Activated CD8-positive, alpha-beta memory T cell treated with anti-CD3 and anti-CD28 coated beads for 36 hours (primary cell): ENCODE data around the gene IRF4. TPM values are rescaled to one million over a fixed set of nuclear protein-coding genes. Genes with fewer than 3 reads are reported as not detected.
"Not testable (repeated sequence)": the region's sequence is repeated elsewhere in the genome, so short reads cannot be mapped to it uniquely, and the experiment has no call there.

Experiments used
- CTCF ChIA-PET: fragments of 350-600 bp; sonication (Branson Sonifier 250); formaldehyde crosslinking; loops from one replicate; lab custom pipeline; 2021; ENCODE audit warnings: antibody characterized with exemption; lab: Charles Lee
- POLR2A ChIA-PET: fragments of 350-600 bp; sonication (Branson Sonifier 250); formaldehyde crosslinking; loops from one replicate; lab custom pipeline; 2021; ENCODE audit warnings: antibody characterized with exemption; lab: Charles Lee
- total RNA-seq, 2 experiments: library from RNA; stranded (reverse); gene quantifications; one replicate each; pipeline ENCODE4 v1.2.3, GENCODE V29; 2021

Gene IRF4
- total RNA-seq, 2 experiments from 2014 or later = 659 to 662 TPM

GRCh38 chr6:423055-423798, 31.7 kb downstream of the IRF4 start:
- POLR2A ChIA-PET = interaction anchor here (0.6 to 1.1 kb wide), 9 partner anchors 11 to 269 kb away, joined by 3 to 8 read pairs (median 4); partner anchors contain the start of gene EXOC2

GRCh38 chr6:423799-424345, 32.3 kb downstream of the IRF4 start:
- ChIA-PET CTCF (no interaction called here), POLR2A (no interaction called here)

More at GRCh38 chr6:423055-423798, 31.7 kb downstream of the IRF4 start:
- CTCF ChIA-PET = interaction anchor here (0.6 to 0.9 kb wide), 2 partner anchors 24 to 206 kb away, joined by 3 read pairs; no protein-coding TSS in a partner anchor

DNA sequence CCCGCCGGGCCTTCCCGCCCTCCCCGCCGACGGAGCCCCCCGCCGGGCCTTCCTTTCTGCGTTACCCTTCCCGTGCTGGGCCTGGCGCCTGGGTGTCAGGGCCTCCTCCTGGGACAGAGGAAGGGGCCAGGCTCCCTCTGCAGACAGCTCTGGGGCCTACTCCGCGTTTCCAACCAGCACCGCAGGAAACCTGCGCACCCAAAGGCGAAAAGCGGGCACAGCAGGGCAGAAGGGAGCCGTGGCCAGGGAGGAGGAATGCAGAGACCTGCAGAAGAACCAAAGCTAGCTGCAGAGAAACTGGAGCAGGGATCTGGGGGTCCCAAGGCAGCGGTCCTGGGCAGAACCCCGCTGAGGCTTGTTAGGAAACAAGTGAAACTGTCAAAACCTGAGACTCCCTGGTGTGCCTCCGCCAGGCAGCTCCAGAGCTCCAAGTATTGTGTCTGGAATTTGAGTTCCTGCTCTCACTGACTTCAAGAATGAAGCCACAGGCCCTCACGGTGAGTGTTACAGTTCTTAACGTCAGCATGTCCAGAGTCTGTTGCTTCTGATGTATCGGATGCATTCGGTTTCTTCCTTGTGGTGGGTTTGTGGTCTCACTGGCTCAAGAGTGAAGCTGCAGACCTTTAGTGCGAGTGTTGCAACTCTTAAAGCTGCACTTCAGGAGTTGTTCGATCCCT, 33.3 kb downstream of the IRF4 start:
- POLR2A ChIA-PET = interaction anchor here (0.8 kb wide), 1 partner anchor 9 kb away, joined by 5 read pairs; no protein-coding TSS in a partner anchor
- CTCF ChIA-PET = no interaction called here

DNA sequence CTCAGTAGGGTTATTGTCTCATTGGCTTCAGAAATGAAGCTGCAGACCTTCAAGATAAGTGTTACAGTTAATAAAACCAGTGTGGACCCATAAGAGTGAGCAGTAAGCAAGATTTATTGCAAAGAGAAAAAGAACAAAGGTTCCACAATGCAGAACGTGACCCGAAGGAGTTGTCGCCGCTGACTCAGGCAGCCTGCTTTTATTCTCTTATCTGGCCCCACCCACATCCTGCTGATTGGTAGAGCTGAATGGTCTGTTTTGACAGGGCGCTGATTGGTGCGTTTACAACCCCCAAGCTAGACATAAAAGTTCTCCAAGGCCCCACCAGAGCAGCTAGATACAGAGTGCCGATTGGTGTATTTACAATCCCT, 33.9 kb downstream of the IRF4 start:
- POLR2A ChIA-PET = interaction anchor here (0.8 kb wide), 1 partner anchor 10 kb away, joined by 5 read pairs; no protein-coding TSS in a partner anchor
- CTCF ChIA-PET = not testable (repeated sequence)

GRCh38 chr6:426198-426738, 34.7 kb downstream of the IRF4 start:
- CTCF ChIA-PET, POLR2A ChIA-PET: not testable (repeated sequence)

- CTCF ChIA-PET = no interaction called here
- POLR2A ChIA-PET = no interaction called here
Observed at GRCh38 chr6:428047-428603, 36.6 kb downstream of the IRF4 start.

DNA sequence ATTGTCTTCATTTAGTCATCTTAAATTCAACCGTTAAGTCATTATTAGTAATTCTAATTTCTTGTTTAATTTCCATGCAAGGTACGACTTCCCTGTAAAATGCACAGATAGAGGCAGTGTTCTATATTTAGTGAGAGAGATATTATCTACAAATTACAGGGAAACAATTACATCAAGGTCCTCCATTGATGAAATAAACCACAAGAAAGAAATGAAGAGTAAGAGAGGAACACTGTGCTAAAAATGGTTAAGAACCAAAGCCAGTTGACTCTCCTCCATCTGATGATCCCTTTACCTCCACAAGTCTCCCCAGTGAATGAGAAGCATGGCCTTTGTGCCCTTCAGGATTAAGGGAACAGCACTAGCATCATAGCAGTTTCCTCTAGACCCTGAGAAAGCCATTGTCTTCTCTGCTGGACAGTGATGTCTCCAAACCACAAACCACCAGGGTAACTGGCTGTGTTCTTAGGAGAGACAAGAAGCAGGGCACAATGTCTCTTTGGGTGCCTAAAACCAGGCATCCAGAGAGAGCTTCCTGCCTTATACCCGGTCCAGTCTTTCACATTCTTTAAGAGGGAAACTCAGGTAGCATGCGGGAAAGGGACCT, 38.1 kb downstream of the IRF4 start:
- POLR2A ChIA-PET = no interaction called here

GRCh38 chr6:431504-431903, 40.0 kb downstream of the IRF4 start:
- ChIA-PET CTCF (interaction anchor here (1.0 to 1.8 kb wide), 4 partner anchors 15 to 58 kb away, joined by 3 to 6 read pairs (median 4); no protein-coding TSS in a partner anchor), POLR2A (interaction anchor here (0.9 to 2.0 kb wide), 4 partner anchors 15 to 68 kb away, joined by 3 to 5 read pairs (median 4); partner anchors contain the start of gene IRF4)

More for the DNA sequence above, 38.1 kb downstream of the IRF4 start:
- CTCF ChIA-PET = no interaction called here

DNA sequence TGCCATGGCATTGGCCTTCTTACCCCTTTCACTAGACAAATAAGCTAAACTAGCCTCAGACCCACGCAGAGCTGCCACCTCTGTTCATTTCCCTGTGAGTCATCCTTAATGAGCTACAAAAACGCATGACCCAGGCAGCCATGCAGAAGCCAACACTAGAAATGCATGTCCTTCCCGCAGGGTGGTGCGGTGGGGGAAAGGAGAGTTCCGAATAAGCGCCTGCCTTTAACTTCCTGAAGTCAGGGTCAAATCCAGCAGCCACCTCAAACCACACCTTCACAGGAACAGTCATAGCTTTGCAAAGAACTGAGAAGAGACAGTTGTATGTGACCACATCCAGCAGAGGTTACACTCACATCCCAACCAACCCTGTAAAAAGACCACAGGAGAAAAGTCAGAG, 40.4 kb downstream of the IRF4 start:
- CTCF ChIA-PET = interaction anchor here (1.0 to 1.8 kb wide), 4 partner anchors 14 to 58 kb away, joined by 3 to 6 read pairs (median 4); no protein-coding TSS in a partner anchor
- POLR2A ChIA-PET = interaction anchor here (0.9 to 2.0 kb wide), 4 partner anchors 15 to 67 kb away, joined by 3 to 5 read pairs (median 4); partner anchors contain the start of gene IRF4

- ChIA-PET CTCF (interaction anchor here (3.8 kb wide), 1 partner anchor 11 kb away, joined by 24 read pairs; no protein-coding TSS in a partner anchor), POLR2A (interaction anchor here (0.8 to 2.2 kb wide), 8 partner anchors 12 to 94 kb away, joined by 3 to 12 read pairs (median 4); no protein-coding TSS in a partner anchor)
Observed at GRCh38 chr6:434051-434705, 42.6 kb downstream of the IRF4 start.

GRCh38 chr6:435441-436307, 44.1 kb downstream of the IRF4 start:
- ChIA-PET POLR2A (interaction anchor here (0.6 to 2.2 kb wide), 9 partner anchors 11 to 57 kb away, joined by 3 to 12 read pairs (median 5); partner anchors contain the start of gene IRF4), CTCF (interaction anchor here (3.8 kb wide), 1 partner anchor 10 kb away, joined by 24 read pairs; no protein-coding TSS in a partner anchor)

GRCh38 chr6:436308-437036, 44.9 kb downstream of the IRF4 start:
- CTCF ChIA-PET = interaction anchor here (3.8 kb wide), 1 partner anchor 9 kb away, joined by 24 read pairs; no protein-coding TSS in a partner anchor
- POLR2A ChIA-PET = interaction anchor here (0.6 kb wide), 1 partner anchor 13 kb away, joined by 3 read pairs; no protein-coding TSS in a partner anchor

DNA sequence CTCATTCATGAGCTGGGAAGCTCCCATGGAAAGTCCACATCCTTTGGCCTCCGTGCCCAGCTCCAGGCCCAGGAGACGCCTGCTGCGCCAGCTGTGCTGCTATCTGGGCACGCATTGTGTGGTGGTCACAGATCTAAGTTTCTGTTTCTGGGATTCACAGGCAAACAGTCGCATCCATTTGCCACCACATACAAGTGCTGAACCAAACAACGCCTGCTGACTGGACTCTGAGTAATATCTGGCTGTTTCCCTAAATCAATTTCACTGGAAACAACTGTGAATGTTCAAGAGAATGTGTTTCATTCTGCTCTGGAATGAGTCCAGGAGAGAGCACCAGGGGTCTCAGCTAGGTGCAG, 45.5 kb downstream of the IRF4 start:
- CTCF ChIA-PET = interaction anchor here (3.8 kb wide), 1 partner anchor 9 kb away, joined by 24 read pairs; no protein-coding TSS in a partner anchor
- POLR2A ChIA-PET = no interaction called here

DNA sequence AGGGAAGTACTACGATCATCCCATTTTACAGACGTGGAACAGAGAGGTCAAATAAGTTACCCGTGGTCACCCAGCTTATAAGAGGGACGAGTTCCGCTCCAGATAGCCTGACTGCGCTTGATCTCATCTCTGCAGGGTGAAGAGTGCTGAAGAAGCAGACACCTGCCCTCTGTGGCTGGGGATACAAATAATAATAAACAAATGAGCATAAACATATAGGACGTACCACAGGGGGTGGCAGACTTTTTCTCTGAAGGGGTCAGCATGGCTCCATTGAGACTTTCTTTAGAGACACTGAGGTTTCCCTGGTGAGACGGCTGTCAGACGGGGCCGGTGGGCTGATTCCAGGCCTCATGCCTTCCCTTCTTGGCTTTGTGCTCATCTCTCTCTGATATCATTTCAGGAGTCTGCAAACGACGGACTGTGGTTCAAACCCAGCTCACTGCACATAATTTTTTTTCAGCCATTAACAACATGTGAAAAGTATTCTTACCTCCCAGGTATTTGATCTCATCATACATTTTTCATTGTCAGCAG, 47.1 kb downstream of the IRF4 start:
- CTCF ChIA-PET = no interaction called here
- POLR2A ChIA-PET = no interaction called here

- CTCF ChIA-PET = no interaction called here
- POLR2A ChIA-PET = no interaction called here
Observed at GRCh38 chr6:439641-440167, 48.2 kb downstream of the IRF4 start.
